ENCODE data around the gene POLR2M.

GRCh38 chr15:57761562-57761961, 55.0 kb downstream of the POLR2M start:
- no peak for TF ChIP-seq CTCF (IDR thresholded peaks at IDR 0.05)
- no peak for TF ChIP-seq POLR2A (IDR thresholded peaks at IDR 0.05)
